Memory B cell (primary cell): Measurements from ENCODE around the gene DCAF11.

ENCODE experiments used
- ATAC-seq: fragments of 150-1000 bp; cut with Tn5 transposase; 2 replicates; pipeline ENCODE4 v1.10.0; 2021; ENCODE audit warnings: low read depth, mild to moderate bottlenecking, moderate library complexity
- DNase-seq, 2 donors: peaks; one replicate each; pipeline ENCODE4 v3.0.0; 2022; ENCODE audit warnings: low spot score in 2 of 2
- H3K27ac Mint-ChIP-seq: one replicate; pipeline ENCODE4 v1.8.0; 2022; ENCODE audit warnings: mild to moderate bottlenecking, moderate library complexity, mixed read lengths
- H3K27me3 Mint-ChIP-seq: one replicate; pipeline ENCODE4 v1.8.0; 2022; ENCODE audit warnings: mixed read lengths
- H3K36me3 Mint-ChIP-seq: one replicate; pipeline ENCODE4 v1.8.0; 2022; ENCODE audit warnings: mild to moderate bottlenecking, mixed read lengths
- H3K4me1 Mint-ChIP-seq: one replicate; pipeline ENCODE4 v1.8.0; 2022; ENCODE audit warnings: mixed read lengths
- H3K4me3 Mint-ChIP-seq: one replicate; pipeline ENCODE4 v1.8.0; 2022; ENCODE audit warnings: mild to moderate bottlenecking, moderate library complexity, mixed read lengths
- H3K9me3 Mint-ChIP-seq: one replicate; pipeline ENCODE4 v1.8.0; 2022; ENCODE audit warnings: mixed read lengths

Gene DCAF11

GRCh38 chr14:24130380-24130716, 15.8 kb downstream of the DCAF11 start, which contains the start of gene FITM1:
Gene FITM1 (plus strand): TSS chr14:24130659. CDS start chr14:24131564, 905 bp downstream.
- Mint-ChIP-seq H3K9me3 (no peaks in the 10 kb centered on the region), H3K27ac (no peak within 1 kb of the TSS), H3K4me3 (no peak within 1 kb of the TSS), H3K27me3 (no peaks in the 10 kb centered on the region), H3K36me3 (peaks cover 7% of the 10 kb centered on the region), H3K4me1 (peaks cover 23% of the 10 kb centered on the region)
- no peak for ATAC-seq
- no peak for DNase-seq

- Mint-ChIP-seq H3K4me1 (peaks cover 26% of the 10 kb centered on the region), H3K36me3 (peaks cover 7% of the 10 kb centered on the region), H3K27me3 (no peaks in the 10 kb centered on the region), H3K9me3 (no peaks in the 10 kb centered on the region), H3K4me3 (no peak overlapping the region), H3K27ac (no peak overlapping the region)
- DNase-seq (no peak), ATAC-seq (no peak)
Observed at GRCh38 chr14:24130717-24131548, 16.4 kb downstream of the DCAF11 start.

- H3K4me3 Mint-ChIP-seq = no peak overlapping the region
- H3K27ac Mint-ChIP-seq = peak overlapping the region; percentile 47
- H3K4me1 Mint-ChIP-seq = peaks cover 27% of the 10 kb centered on the region
- DNase-seq = no peak
- H3K36me3 Mint-ChIP-seq = peaks cover 7% of the 10 kb centered on the region
- no peaks in the 10 kb centered on the region for H3K9me3 Mint-ChIP-seq
- no peaks in the 10 kb centered on the region for H3K27me3 Mint-ChIP-seq
- ATAC-seq = no peak
Observed at GRCh38 chr14:24131549-24131966, 17.0 kb downstream of the DCAF11 start.

GRCh38 chr14:24132061-24132685, 17.6 kb downstream of the DCAF11 start:
- Mint-ChIP-seq H3K27me3 (no peaks in the 10 kb centered on the region), H3K27ac (peak overlapping the region; percentile 47), H3K4me3 (no peak overlapping the region), H3K36me3 (peaks cover 10% of the 10 kb centered on the region), H3K4me1 (peaks cover 33% of the 10 kb centered on the region), H3K9me3 (no peaks in the 10 kb centered on the region)
- DNase-seq = no peak
- no peak for ATAC-seq

GRCh38 chr14:24132976-24133375, 18.4 kb downstream of the DCAF11 start:
- no peak for ATAC-seq
- H3K27ac Mint-ChIP-seq = peak overlapping the region; percentile 29
- peaks cover 30% of the 10 kb centered on the region for H3K4me1 Mint-ChIP-seq
- H3K36me3 Mint-ChIP-seq = peaks cover 11% of the 10 kb centered on the region
- H3K4me3 Mint-ChIP-seq = peak overlapping the region; percentile 6
- no peaks in the 10 kb centered on the region for H3K27me3 Mint-ChIP-seq
- DNase-seq = no peak
- no peaks in the 10 kb centered on the region for H3K9me3 Mint-ChIP-seq

GRCh38 chr14:24133735-24134134, 19.2 kb downstream of the DCAF11 start:
- no peak for DNase-seq
- no peak overlapping the region for H3K27ac Mint-ChIP-seq
- no peak for ATAC-seq
- no peaks in the 10 kb centered on the region for H3K27me3 Mint-ChIP-seq
- H3K36me3 Mint-ChIP-seq = peaks cover 15% of the 10 kb centered on the region
- no peak overlapping the region for H3K4me3 Mint-ChIP-seq
- no peaks in the 10 kb centered on the region for H3K9me3 Mint-ChIP-seq
- H3K4me1 Mint-ChIP-seq = peaks cover 34% of the 10 kb centered on the region

- DNase-seq (peak in 1 of 2 donors; percentile 27), ATAC-seq (peak; percentile 4)
- peaks cover 42% of the 10 kb centered on the region for H3K4me1 Mint-ChIP-seq
- H3K4me3 Mint-ChIP-seq = peak overlapping the region; percentile 92
- H3K27me3 Mint-ChIP-seq = no peaks in the 10 kb centered on the region
- H3K9me3 Mint-ChIP-seq = no peaks in the 10 kb centered on the region
- peaks cover 23% of the 10 kb centered on the region for H3K36me3 Mint-ChIP-seq
- H3K27ac Mint-ChIP-seq = peak overlapping the region; percentile 98
Observed at GRCh38 chr14:24135584-24135833, 20.9 kb downstream of the DCAF11 start.

- Mint-ChIP-seq H3K4me1 (peaks cover 46% of the 10 kb centered on the region), H3K9me3 (no peaks in the 10 kb centered on the region), H3K27me3 (no peaks in the 10 kb centered on the region), H3K4me3 (peak within 1 kb of the TSS; percentile 92), H3K36me3 (peaks cover 22% of the 10 kb centered on the region), H3K27ac (peak within 1 kb of the TSS; percentile 98)
- DNase-seq (peak; percentile 95), ATAC-seq (peak; percentile 90)
Observed at GRCh38 chr14:24135834-24136683, 21.5 kb downstream of the DCAF11 start, which contains the start of gene PSME1. Gene PSME1 (plus strand): TSS chr14:24136194. CDS start chr14:24136263, 69 bp downstream.

GRCh38 chr14:24136684-24137528, 22.3 kb downstream of the DCAF11 start:
- H3K36me3 Mint-ChIP-seq = peaks cover 20% of the 10 kb centered on the region
- no peak for ATAC-seq
- peak overlapping the region; percentile 98 for H3K27ac Mint-ChIP-seq
- peak overlapping the region; percentile 92 for H3K4me3 Mint-ChIP-seq
- peaks cover 45% of the 10 kb centered on the region for H3K4me1 Mint-ChIP-seq
- no peaks in the 10 kb centered on the region for H3K27me3 Mint-ChIP-seq
- DNase-seq = no peak
- no peaks in the 10 kb centered on the region for H3K9me3 Mint-ChIP-seq

GRCh38 chr14:24137529-24138395, 23.2 kb downstream of the DCAF11 start:
- DNase-seq (no peak), ATAC-seq (no peak)
- peak overlapping the region; percentile 44 for H3K4me3 Mint-ChIP-seq
- peaks cover 20% of the 10 kb centered on the region for H3K36me3 Mint-ChIP-seq
- H3K27me3 Mint-ChIP-seq = no peaks in the 10 kb centered on the region
- no peaks in the 10 kb centered on the region for H3K9me3 Mint-ChIP-seq
- peaks cover 42% of the 10 kb centered on the region for H3K4me1 Mint-ChIP-seq
- no peak overlapping the region for H3K27ac Mint-ChIP-seq

- Mint-ChIP-seq H3K27me3 (no peaks in the 10 kb centered on the region), H3K9me3 (no peaks in the 10 kb centered on the region), H3K4me3 (peak overlapping the region; percentile 41), H3K27ac (peak overlapping the region; percentile 22), H3K4me1 (peaks cover 43% of the 10 kb centered on the region), H3K36me3 (peaks cover 24% of the 10 kb centered on the region)
- no peak for ATAC-seq
- no peak for DNase-seq
Observed at GRCh38 chr14:24138396-24139271, 24.1 kb downstream of the DCAF11 start.
